Keratinocyte (primary cell): ENCODE measurements around the gene MYO1E. TPM values are rescaled to one million over a fixed set of nuclear protein-coding genes. Genes with fewer than 3 reads are reported as not detected.

Experiments used
- DNase-seq: peaks from one replicate; pipeline ENCODE4 v3.0.0-alpha.2; 2011; ENCODE audit warnings: low read depth, missing footprints, low spot score
- FAIRE-seq: peaks from 2 replicates; lab custom pipeline; 2011; peaks lifted over from hg19 to GRCh38; lab: Jason Lieb, UNC
- H2AFZ ChIP-seq: 2 replicates; pipeline ENCODE4 v1.6.0; 2012; ENCODE audit warnings: low read length, control low read depth, inconsistent platforms; ENCODE audit not compliant: control insufficient read depth
- H3K27ac ChIP-seq: 2 replicates; pipeline ENCODE4 v1.5.1; 2011; ENCODE audit warnings: low read length; ENCODE audit not compliant: control insufficient read depth, insufficient read depth
- H3K27me3 ChIP-seq: 3 replicates; pipeline ENCODE4 v1.6.0; 2011; ENCODE audit warnings: low read length; ENCODE audit not compliant: control insufficient read depth, insufficient read depth; ENCODE audit errors: extremely low read depth
- H3K36me3 ChIP-seq, 2 experiments: 2 replicates in 1 of 2; 3 replicates in 1 of 2; pipeline ENCODE4 v1.5.1; 2011; ENCODE audit warnings: low read length in 2 of 2, mild to moderate bottlenecking in 1 of 2; ENCODE audit not compliant: control insufficient read depth in 2 of 2, insufficient read depth in 2 of 2; ENCODE audit errors: extremely low read depth in 1 of 2
- H3K4me1 ChIP-seq: 3 replicates; pipeline ENCODE4 v1.5.1; 2011; ENCODE audit warnings: low read length; ENCODE audit not compliant: control insufficient read depth, insufficient read depth; ENCODE audit errors: extremely low read depth
- H3K4me2 ChIP-seq: 3 replicates; pipeline ENCODE4 v1.6.0; 2011; ENCODE audit warnings: low read depth, low read length; ENCODE audit not compliant: control insufficient read depth, insufficient read depth; ENCODE audit errors: extremely low read depth
- H3K4me3 ChIP-seq, 3 experiments: fragments of 200-600 bp in 1 of 3; sonication (generic) in 1 of 3; 2 replicates in 2 of 3; 3 replicates in 1 of 3; pipeline ENCODE4 v1.5.1; 2011 to 2016; ENCODE audit warnings: low read length in 3 of 3, mild to moderate bottlenecking in 3 of 3, control low read depth in 2 of 3, inconsistent platforms in 1 of 3, low read depth in 1 of 3, mixed read lengths in 1 of 3, mixed run types in 1 of 3, moderate library complexity in 1 of 3; ENCODE audit not compliant: control insufficient read depth in 2 of 3, insufficient read depth in 2 of 3; ENCODE audit errors: extremely low read depth in 1 of 3
- H3K79me2 ChIP-seq: 2 replicates; pipeline ENCODE4 v1.6.0; 2012; ENCODE audit warnings: low read length; ENCODE audit not compliant: control insufficient read depth, insufficient read depth
- H3K9ac ChIP-seq: 3 replicates; pipeline ENCODE4 v1.6.0; 2011; ENCODE audit warnings: low read length; ENCODE audit not compliant: control insufficient read depth, insufficient read depth; ENCODE audit errors: extremely low read depth
- H3K9me1 ChIP-seq: 3 replicates; pipeline ENCODE4 v1.6.0; 2011; ENCODE audit warnings: low read length; ENCODE audit not compliant: control insufficient read depth, insufficient read depth; ENCODE audit errors: extremely low read depth
- H3K9me3 ChIP-seq: 2 replicates; pipeline ENCODE4 v1.5.1; 2012; ENCODE audit warnings: low read depth, low read length; ENCODE audit not compliant: control insufficient read depth
- H4K20me1 ChIP-seq: 3 replicates; pipeline ENCODE4 v1.6.0; 2011; ENCODE audit warnings: low read length; ENCODE audit not compliant: control insufficient read depth, insufficient read depth; ENCODE audit errors: extremely low read depth
- EZH2 ChIP-seq: IDR thresholded peaks from one replicate; pipeline ENCODE4 v1.6.1; 2012; ENCODE audit warnings: inconsistent platforms, mild to moderate bottlenecking, low read length, moderate library complexity
- dilution Hi-C: fragments of 300-500 bp; cut with MboI; formaldehyde crosslinking; loops from one replicate; pipeline ENCODE4 v1.7.0; 2020; ENCODE audit warnings: low sequenced_read_pairs; ENCODE audit not compliant: extremely low pct_ligation_motif_present
- polyA plus RNA-seq, 5 experiments: library from polyadenylated mRNA; depleted of rRNA in 3 of 5; stranded (reverse) in 3 of 5; stranded (forward) in 1 of 5; unstranded in 1 of 5; fragments of >200 nt; gene quantifications; 1 replicate in 1 of 5; 2 replicates in 3 of 5; 3 replicates in 1 of 5; pipeline versions ENCODE4 v1.2.1 to v1.2.3, GENCODE V29; 2011 to 2012; ENCODE audit warnings: missing spikeins in 2 of 5, low read depth in 1 of 5, low replicate concordance in 1 of 5
- TF ChIP-seq, protein P1 (sequence below), 3 experiments: IDR thresholded peaks in 1 of 3; conservative IDR thresholded peaks in 1 of 3; optimal IDR thresholded peaks in 1 of 3; 2 replicates in 2 of 3; 3 replicates in 1 of 3; pipeline versions ENCODE3 to v1.5.1; 2011; ENCODE audit warnings: low read length in 3 of 3, mild to moderate bottlenecking in 3 of 3, moderate library complexity in 2 of 3, control low read depth in 1 of 3, inconsistent platforms in 1 of 3; ENCODE audit not compliant: insufficient read depth in 2 of 3; ENCODE audit errors: extremely low read depth in 1 of 3

Gene MYO1E
- polyA plus RNA-seq, 1 donor (not counting 4 experiments of a cell fraction or from before 2014, with no cell fraction given), result 213 TPM

DNA sequence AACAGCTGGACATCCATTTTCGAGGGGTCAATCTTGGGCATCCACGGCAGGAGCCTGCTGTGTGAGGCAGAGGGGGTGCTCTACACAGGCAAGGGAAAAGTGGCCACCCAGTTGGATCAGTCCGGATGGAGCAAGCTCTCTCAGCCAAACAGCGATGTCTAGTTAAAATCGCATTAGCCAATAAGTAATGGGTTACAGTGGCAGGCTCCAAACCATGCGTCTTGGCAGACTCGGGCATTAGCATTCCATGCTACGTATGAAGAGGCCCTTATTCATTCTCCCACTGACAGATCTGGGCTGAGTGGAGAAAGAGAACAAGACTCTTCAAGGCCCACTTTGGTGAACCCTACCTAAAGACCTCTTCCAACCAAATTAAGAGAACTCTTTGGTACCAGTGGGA, 218.4 kb downstream of the MYO1E start:
- Histone ChIP-seq H3K4me3 (no peak overlapping the region), H3K9me1 (no peaks in the 10 kb centered on the region), H4K20me1 (no peaks in the 10 kb centered on the region), H3K27ac (no peak overlapping the region), H3K36me3 (peaks cover 52 to 58% of the 10 kb centered on the region in 2 experiments), H3K9me3 (no peaks in the 10 kb centered on the region), H3K79me2 (no peaks in the 10 kb centered on the region), H3K27me3 (no peaks in the 10 kb centered on the region), H3K9ac (no peak overlapping the region), H3K4me1 (no peaks in the 10 kb centered on the region), H2AFZ (no peak overlapping the region), H3K4me2 (no peak overlapping the region)
- no peak for FAIRE-seq
- no peak for TF ChIP-seq EZH2
- TF ChIP-seq, protein P1, sequence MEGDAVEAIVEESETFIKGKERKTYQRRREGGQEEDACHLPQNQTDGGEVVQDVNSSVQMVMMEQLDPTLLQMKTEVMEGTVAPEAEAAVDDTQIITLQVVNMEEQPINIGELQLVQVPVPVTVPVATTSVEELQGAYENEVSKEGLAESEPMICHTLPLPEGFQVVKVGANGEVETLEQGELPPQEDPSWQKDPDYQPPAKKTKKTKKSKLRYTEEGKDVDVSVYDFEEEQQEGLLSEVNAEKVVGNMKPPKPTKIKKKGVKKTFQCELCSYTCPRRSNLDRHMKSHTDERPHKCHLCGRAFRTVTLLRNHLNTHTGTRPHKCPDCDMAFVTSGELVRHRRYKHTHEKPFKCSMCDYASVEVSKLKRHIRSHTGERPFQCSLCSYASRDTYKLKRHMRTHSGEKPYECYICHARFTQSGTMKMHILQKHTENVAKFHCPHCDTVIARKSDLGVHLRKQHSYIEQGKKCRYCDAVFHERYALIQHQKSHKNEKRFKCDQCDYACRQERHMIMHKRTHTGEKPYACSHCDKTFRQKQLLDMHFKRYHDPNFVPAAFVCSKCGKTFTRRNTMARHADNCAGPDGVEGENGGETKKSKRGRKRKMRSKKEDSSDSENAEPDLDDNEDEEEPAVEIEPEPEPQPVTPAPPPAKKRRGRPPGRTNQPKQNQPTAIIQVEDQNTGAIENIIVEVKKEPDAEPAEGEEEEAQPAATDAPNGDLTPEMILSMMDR (optimal IDR thresholded peaks at IDR 0.05 in 1 of 3, IDR thresholded peaks at IDR 0.05 in 1 of 3, conservative IDR thresholded peaks at IDR 0.05 in 1 of 3; ENCODE audit: extremely low read depth in 1 of 3, insufficient read depth in 2 of 3, low read length in 3 of 3), result no peak
- DNase-seq, result no peak
- dilution Hi-C loops, result no loop called here

DNA sequence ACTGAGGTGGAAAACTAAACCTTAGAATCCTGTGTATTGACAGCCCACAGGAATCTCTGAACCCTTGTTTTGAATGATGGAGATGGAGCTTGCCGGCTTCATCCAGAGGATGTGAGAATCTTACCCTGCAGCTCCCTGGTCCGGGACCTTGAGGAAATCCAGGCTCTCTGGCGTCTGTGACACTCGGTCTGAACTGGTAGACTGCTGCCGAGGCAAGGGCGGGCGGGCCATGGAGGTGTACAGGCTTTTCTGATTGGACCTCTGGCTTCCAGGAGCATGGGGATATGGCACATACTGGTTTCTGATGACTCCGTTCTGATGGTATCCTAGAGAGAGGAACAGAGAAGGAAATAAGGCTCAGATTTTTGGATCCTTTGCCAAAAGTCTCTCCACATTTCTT, 219.2 kb downstream of the MYO1E start:
- TF ChIP-seq EZH2, result no peak
- TF ChIP-seq, protein P1 (optimal IDR thresholded peaks at IDR 0.05 in 1 of 3, IDR thresholded peaks at IDR 0.05 in 1 of 3, conservative IDR thresholded peaks at IDR 0.05 in 1 of 3; ENCODE audit: extremely low read depth in 1 of 3, insufficient read depth in 2 of 3, low read length in 3 of 3), result no peak
- H4K20me1 ChIP-seq, result no peaks in the 10 kb centered on the region
- no peak overlapping the region for H2AFZ ChIP-seq
- H3K9me3 ChIP-seq, result no peaks in the 10 kb centered on the region
- H3K4me3 ChIP-seq, result no peak overlapping the region
- FAIRE-seq, result no peak
- no peak overlapping the region for H3K9ac ChIP-seq
- no peak overlapping the region for H3K27ac ChIP-seq
- no peaks in the 10 kb centered on the region for H3K27me3 ChIP-seq
- no peak for DNase-seq
- no peaks in the 10 kb centered on the region for H3K4me1 ChIP-seq
- H3K9me1 ChIP-seq, result no peaks in the 10 kb centered on the region
- no peak overlapping the region for H3K4me2 ChIP-seq
- H3K36me3 ChIP-seq, result peaks cover 46 to 59% of the 10 kb centered on the region in 2 experiments
- dilution Hi-C loops, result no loop called here
- no peaks in the 10 kb centered on the region for H3K79me2 ChIP-seq
